ENCODE measurements around the gene FOXJ2. TPM values are rescaled to one million over a fixed set of nuclear protein-coding genes. Genes with fewer than 3 reads are reported as not detected.

FOXJ2 gene
- total and polyA plus RNA-seq, 10 of the 15 experiments (the other 5 are each of a cell fraction or from before 2014, with no cell fraction given), result 1.4 to 9.3 (median 4.8) TPM

- Histone ChIP-seq H3K36me3 (ENCODE audit: control insufficient read depth in 2 of 2, insufficient read depth in 2 of 2, low read length in 1 of 2) (peaks cover under 1 to 2% of the 10 kb centered on the region in 2 experiments; a peak in 2 of 4 replicates), H3K4me3 (no peak overlapping the region), H3K79me2 (ENCODE audit: control insufficient read depth, insufficient read depth, low read length) (peaks cover 12% of the 10 kb centered on the region), H2AFZ (ENCODE audit: control insufficient read depth, low read depth, low read length) (no peak overlapping the region), H4K20me1 (ENCODE audit: control insufficient read depth, insufficient read depth) (peaks cover 4% of the 10 kb centered on the region; the same call in 1 of the 2 replicates), H3K9ac (ENCODE audit: control insufficient read depth, insufficient read depth, low read length) (peak overlapping the region; percentile 26), H3K27me3 (replicated peaks in 1 of 2; ENCODE audit: control insufficient read depth in 2 of 2, insufficient read depth in 2 of 2, low read length in 1 of 2) (no peaks in the 10 kb centered on the region), H3K27ac (ENCODE audit: control insufficient read depth, insufficient read depth) (no peak overlapping the region), H3K4me2 (ENCODE audit: control insufficient read depth, insufficient read depth) (peak overlapping the region; percentile 20; the same call in 1 of the 2 replicates), H3K9me3 (replicated peaks; ENCODE audit: control insufficient read depth, insufficient read depth, low read length) (no peaks in the 10 kb centered on the region), H3K4me1 (ENCODE audit: control insufficient read depth, insufficient read depth, low read length) (peaks cover 21% of the 10 kb centered on the region)
- RAD21 ChIA-PET (ENCODE audit: unreplicated experiment), result interaction anchor here (1.2 kb wide), 1 partner anchor 74 kb away, joined by 3 read pairs; no protein-coding TSS in a partner anchor
- no peak for ATAC-seq
- intact Hi-C loops (cut with micrococcal nuclease; ENCODE audit: unreplicated experiment) (loop anchor here (5.0 kb wide), 1 partner anchor 47 kb away; the partner anchor contains the start of gene NECAP1), in situ Hi-C loops (cut with MboI) (no loop called here)
- CTCF ChIA-PET, result interaction anchor here (0.6 to 2.0 kb wide), 7 partner anchors 10 to 196 kb away, joined by 3 to 10 read pairs (median 3); no protein-coding TSS in a partner anchor
- BruUV-seq (replicated peaks), result no TSS peak
- SMC1A ChIA-PET (ENCODE audit: uncharacterized antibody, unreplicated experiment), result no interaction called here
- DNase-seq (ENCODE audit: low read depth, low spot score), result no peak
- 64% methylated on average over 5 of the region's 5 CpGs for WGBS (ENCODE audit: insufficient coverage, insufficient replicate concordance, low lambda C conversion rate, missing lambda C conversion rate)
- FAIRE-seq, result no peak
- POLR2A ChIA-PET, result no interaction called here
- TF ChIP-seq ZNF274 (IDR thresholded peaks at IDR 0.05; ENCODE audit: insufficient read depth, insufficient read length) (no peak), ZNF217 (IDR thresholded peaks at IDR 0.05) (no peak), CHD4 (IDR thresholded peaks at IDR 0.05) (no peak), PML (IDR thresholded peaks at IDR 0.05; ENCODE audit: low read length) (no peak), SP1 (IDR thresholded peaks at IDR 0.05; ENCODE audit: low read depth, low read length) (no peak), JUND (IDR thresholded peaks at IDR 0.05; ENCODE audit: low read depth, low read length) (no peak), ZNF622 (IDR thresholded peaks at IDR 0.05) (no peak)
- TF ChIP-seq, protein P1, sequence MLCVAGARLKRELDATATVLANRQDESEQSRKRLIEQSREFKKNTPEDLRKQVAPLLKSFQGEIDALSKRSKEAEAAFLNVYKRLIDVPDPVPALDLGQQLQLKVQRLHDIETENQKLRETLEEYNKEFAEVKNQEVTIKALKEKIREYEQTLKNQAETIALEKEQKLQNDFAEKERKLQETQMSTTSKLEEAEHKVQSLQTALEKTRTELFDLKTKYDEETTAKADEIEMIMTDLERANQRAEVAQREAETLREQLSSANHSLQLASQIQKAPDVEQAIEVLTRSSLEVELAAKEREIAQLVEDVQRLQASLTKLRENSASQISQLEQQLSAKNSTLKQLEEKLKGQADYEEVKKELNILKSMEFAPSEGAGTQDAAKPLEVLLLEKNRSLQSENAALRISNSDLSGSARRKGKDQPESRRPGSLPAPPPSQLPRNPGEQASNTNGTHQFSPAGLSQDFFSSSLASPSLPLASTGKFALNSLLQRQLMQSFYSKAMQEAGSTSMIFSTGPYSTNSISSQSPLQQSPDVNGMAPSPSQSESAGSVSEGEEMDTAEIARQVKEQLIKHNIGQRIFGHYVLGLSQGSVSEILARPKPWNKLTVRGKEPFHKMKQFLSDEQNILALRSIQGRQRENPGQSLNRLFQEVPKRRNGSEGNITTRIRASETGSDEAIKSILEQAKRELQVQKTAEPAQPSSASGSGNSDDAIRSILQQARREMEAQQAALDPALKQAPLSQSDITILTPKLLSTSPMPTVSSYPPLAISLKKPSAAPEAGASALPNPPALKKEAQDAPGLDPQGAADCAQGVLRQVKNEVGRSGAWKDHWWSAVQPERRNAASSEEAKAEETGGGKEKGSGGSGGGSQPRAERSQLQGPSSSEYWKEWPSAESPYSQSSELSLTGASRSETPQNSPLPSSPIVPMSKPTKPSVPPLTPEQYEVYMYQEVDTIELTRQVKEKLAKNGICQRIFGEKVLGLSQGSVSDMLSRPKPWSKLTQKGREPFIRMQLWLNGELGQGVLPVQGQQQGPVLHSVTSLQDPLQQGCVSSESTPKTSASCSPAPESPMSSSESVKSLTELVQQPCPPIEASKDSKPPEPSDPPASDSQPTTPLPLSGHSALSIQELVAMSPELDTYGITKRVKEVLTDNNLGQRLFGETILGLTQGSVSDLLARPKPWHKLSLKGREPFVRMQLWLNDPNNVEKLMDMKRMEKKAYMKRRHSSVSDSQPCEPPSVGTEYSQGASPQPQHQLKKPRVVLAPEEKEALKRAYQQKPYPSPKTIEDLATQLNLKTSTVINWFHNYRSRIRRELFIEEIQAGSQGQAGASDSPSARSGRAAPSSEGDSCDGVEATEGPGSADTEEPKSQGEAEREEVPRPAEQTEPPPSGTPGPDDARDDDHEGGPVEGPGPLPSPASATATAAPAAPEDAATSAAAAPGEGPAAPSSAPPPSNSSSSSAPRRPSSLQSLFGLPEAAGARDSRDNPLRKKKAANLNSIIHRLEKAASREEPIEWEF (IDR thresholded peaks at IDR 0.05; ENCODE audit: insufficient replicate concordance, low read depth, low read length), result no peak
- TF ChIP-seq, protein P2, sequence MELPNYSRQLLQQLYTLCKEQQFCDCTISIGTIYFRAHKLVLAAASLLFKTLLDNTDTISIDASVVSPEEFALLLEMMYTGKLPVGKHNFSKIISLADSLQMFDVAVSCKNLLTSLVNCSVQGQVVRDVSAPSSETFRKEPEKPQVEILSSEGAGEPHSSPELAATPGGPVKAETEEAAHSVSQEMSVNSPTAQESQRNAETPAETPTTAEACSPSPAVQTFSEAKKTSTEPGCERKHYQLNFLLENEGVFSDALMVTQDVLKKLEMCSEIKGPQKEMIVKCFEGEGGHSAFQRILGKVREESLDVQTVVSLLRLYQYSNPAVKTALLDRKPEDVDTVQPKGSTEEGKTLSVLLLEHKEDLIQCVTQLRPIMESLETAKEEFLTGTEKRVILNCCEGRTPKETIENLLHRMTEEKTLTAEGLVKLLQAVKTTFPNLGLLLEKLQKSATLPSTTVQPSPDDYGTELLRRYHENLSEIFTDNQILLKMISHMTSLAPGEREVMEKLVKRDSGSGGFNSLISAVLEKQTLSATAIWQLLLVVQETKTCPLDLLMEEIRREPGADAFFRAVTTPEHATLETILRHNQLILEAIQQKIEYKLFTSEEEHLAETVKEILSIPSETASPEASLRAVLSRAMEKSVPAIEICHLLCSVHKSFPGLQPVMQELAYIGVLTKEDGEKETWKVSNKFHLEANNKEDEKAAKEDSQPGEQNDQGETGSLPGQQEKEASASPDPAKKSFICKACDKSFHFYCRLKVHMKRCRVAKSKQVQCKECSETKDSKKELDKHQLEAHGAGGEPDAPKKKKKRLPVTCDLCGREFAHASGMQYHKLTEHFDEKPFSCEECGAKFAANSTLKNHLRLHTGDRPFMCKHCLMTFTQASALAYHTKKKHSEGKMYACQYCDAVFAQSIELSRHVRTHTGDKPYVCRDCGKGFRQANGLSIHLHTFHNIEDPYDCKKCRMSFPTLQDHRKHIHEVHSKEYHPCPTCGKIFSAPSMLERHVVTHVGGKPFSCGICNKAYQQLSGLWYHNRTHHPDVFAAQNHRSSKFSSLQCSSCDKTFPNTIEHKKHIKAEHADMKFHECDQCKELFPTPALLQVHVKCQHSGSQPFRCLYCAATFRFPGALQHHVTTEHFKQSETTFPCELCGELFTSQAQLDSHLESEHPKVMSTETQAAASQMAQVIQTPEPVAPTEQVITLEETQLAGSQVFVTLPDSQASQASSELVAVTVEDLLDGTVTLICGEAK (IDR thresholded peaks at IDR 0.05; ENCODE audit: borderline replicate concordance), result no peak
- TF ChIP-seq, protein P3, sequence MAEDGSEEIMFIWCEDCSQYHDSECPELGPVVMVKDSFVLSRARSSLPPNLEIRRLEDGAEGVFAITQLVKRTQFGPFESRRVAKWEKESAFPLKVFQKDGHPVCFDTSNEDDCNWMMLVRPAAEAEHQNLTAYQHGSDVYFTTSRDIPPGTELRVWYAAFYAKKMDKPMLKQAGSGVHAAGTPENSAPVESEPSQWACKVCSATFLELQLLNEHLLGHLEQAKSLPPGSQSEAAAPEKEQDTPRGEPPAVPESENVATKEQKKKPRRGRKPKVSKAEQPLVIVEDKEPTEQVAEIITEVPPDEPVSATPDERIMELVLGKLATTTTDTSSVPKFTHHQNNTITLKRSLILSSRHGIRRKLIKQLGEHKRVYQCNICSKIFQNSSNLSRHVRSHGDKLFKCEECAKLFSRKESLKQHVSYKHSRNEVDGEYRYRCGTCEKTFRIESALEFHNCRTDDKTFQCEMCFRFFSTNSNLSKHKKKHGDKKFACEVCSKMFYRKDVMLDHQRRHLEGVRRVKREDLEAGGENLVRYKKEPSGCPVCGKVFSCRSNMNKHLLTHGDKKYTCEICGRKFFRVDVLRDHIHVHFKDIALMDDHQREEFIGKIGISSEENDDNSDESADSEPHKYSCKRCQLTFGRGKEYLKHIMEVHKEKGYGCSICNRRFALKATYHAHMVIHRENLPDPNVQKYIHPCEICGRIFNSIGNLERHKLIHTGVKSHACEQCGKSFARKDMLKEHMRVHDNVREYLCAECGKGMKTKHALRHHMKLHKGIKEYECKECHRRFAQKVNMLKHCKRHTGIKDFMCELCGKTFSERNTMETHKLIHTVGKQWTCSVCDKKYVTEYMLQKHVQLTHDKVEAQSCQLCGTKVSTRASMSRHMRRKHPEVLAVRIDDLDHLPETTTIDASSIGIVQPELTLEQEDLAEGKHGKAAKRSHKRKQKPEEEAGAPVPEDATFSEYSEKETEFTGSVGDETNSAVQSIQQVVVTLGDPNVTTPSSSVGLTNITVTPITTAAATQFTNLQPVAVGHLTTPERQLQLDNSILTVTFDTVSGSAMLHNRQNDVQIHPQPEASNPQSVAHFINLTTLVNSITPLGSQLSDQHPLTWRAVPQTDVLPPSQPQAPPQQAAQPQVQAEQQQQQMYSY (CRISPR knock-in tag; IDR thresholded peaks at IDR 0.05), result no peak
Observed at GRCh38 chr12:8035440-8036010, 3.0 kb downstream of the FOXJ2 start.
